H9 (cell line): ENCODE results near the gene PDZD4. TPM values are rescaled to one million over a fixed set of nuclear protein-coding genes. Genes with fewer than 3 reads are reported as not detected.

Experiments used
- DNase-seq: peaks from one replicate; pipeline ENCODE4 v3.0.0-alpha.2; 2017
- H2AFZ ChIP-seq: one replicate; pipeline ENCODE4 v1.6.1; 2013; ENCODE audit warnings: mild to moderate bottlenecking, low read length, control low read depth, moderate library complexity
- H2AK5ac ChIP-seq: 2 replicates; pipeline ENCODE4 v1.6.1; 2013; ENCODE audit warnings: low read length, control low read depth, mixed read lengths; ENCODE audit not compliant: insufficient read length
- H2BK120ac ChIP-seq: one replicate; pipeline ENCODE4 v1.6.1; 2013; ENCODE audit warnings: low read depth, mild to moderate bottlenecking, low read length, control low read depth, inconsistent platforms; ENCODE audit not compliant: poor library complexity, severe bottlenecking
- H2BK12ac ChIP-seq: 2 replicates; pipeline ENCODE4 v1.6.1; 2013; ENCODE audit warnings: low read length, control low read depth, mixed read lengths, low read depth; ENCODE audit not compliant: insufficient read length
- H2BK15ac ChIP-seq: 2 replicates; pipeline ENCODE4 v1.6.1; 2013; ENCODE audit warnings: low read depth, low read length, control low read depth
- H2BK20ac ChIP-seq: one replicate; pipeline ENCODE4 v1.6.1; 2013; ENCODE audit warnings: low read depth, mild to moderate bottlenecking, low read length, control low read depth, inconsistent platforms; ENCODE audit not compliant: poor library complexity, severe bottlenecking
- H2BK5ac ChIP-seq: 2 replicates; pipeline ENCODE4 v1.6.1; 2013; ENCODE audit warnings: low read length, control low read depth, mixed read lengths; ENCODE audit not compliant: insufficient read length
- H3K14ac ChIP-seq: 2 replicates; pipeline ENCODE4 v1.6.1; 2013; ENCODE audit warnings: low read length, control low read depth; ENCODE audit not compliant: insufficient read depth
- H3K18ac ChIP-seq: 2 replicates; pipeline ENCODE4 v1.6.1; 2013; ENCODE audit warnings: low read depth, mild to moderate bottlenecking, mixed read lengths, low read length, control low read depth; ENCODE audit not compliant: insufficient read length
- H3K23ac ChIP-seq: 2 replicates; pipeline ENCODE4 v1.6.1; 2013; ENCODE audit warnings: low read length, control low read depth, mixed read lengths, low read depth; ENCODE audit not compliant: insufficient read length
- H3K23me2 ChIP-seq: 2 replicates; pipeline ENCODE4 v1.6.1; 2013; ENCODE audit warnings: low read depth, mild to moderate bottlenecking, mixed read lengths, low read length, control low read depth; ENCODE audit not compliant: insufficient read length, poor library complexity, severe bottlenecking
- H3K27ac ChIP-seq: 2 replicates; pipeline ENCODE4 v1.5.1; 2013; ENCODE audit warnings: low read length, control low read depth, mixed read lengths, low read depth; ENCODE audit not compliant: insufficient read length
- H3K27me3 ChIP-seq: 2 replicates; pipeline ENCODE4 v1.6.1; 2013; ENCODE audit warnings: low read length, control low read depth, inconsistent platforms; ENCODE audit not compliant: insufficient read depth
- H3K4ac ChIP-seq: 2 replicates; pipeline ENCODE4 v1.6.1; 2013; ENCODE audit warnings: low read depth, mild to moderate bottlenecking, control low read depth, inconsistent platforms, low read length, moderate library complexity
- H3K4me1 ChIP-seq: 2 replicates; pipeline ENCODE4 v1.6.1; 2013; ENCODE audit warnings: low read length, control low read depth, inconsistent platforms; ENCODE audit not compliant: insufficient read depth
- H3K4me2 ChIP-seq: 2 replicates; pipeline ENCODE4 v1.6.1; 2013; ENCODE audit warnings: low read length, control low read depth, mixed read lengths; ENCODE audit not compliant: insufficient read length, insufficient read depth
- H3K56ac ChIP-seq: 2 replicates; pipeline ENCODE4 v1.6.1; 2013; ENCODE audit warnings: low read depth, mild to moderate bottlenecking, mixed read lengths, low read length, control low read depth; ENCODE audit not compliant: insufficient read length
- H3K79me1 ChIP-seq: 2 replicates; pipeline ENCODE4 v1.6.1; 2013; ENCODE audit warnings: low read depth, mild to moderate bottlenecking, moderate library complexity, low read length, control low read depth, inconsistent platforms; ENCODE audit not compliant: insufficient read depth, poor library complexity, severe bottlenecking
- H3K79me2 ChIP-seq: 2 replicates; pipeline ENCODE4 v1.6.1; 2013; ENCODE audit warnings: low read length, control low read depth, inconsistent platforms; ENCODE audit not compliant: insufficient read depth
- H3K9ac ChIP-seq: 2 replicates; pipeline ENCODE4 v1.6.1; 2013; ENCODE audit warnings: low read length, control low read depth, mixed read lengths; ENCODE audit not compliant: insufficient read length; ENCODE audit errors: extremely low read depth
- H3K9me3 ChIP-seq: one replicate; pipeline ENCODE4 v1.6.1; 2013; ENCODE audit warnings: low read depth, low read length, inconsistent platforms; ENCODE audit not compliant: control insufficient read depth
- H3T11ph ChIP-seq: one replicate; pipeline ENCODE4 v1.6.1; 2013; ENCODE audit warnings: mild to moderate bottlenecking, low read length, control low read depth, inconsistent platforms
- H4K20me1 ChIP-seq: one replicate; pipeline ENCODE4 v1.6.1; 2013; ENCODE audit not compliant: control insufficient read depth, insufficient read length, insufficient read depth
- H4K5ac ChIP-seq: 2 replicates; pipeline ENCODE4 v1.6.1; 2013; ENCODE audit warnings: low read depth, mild to moderate bottlenecking, mixed read lengths, low read length, control low read depth; ENCODE audit not compliant: insufficient read length
- H4K8ac ChIP-seq: replicated peaks from 2 replicates; pipeline ENCODE4 v1.6.1; 2013; ENCODE audit warnings: low read length, control low read depth, mixed read lengths, low read depth; ENCODE audit not compliant: insufficient read length
- H4K91ac ChIP-seq: 2 replicates; pipeline ENCODE4 v1.6.1; 2013; ENCODE audit warnings: low read depth, mild to moderate bottlenecking, moderate library complexity, mixed read lengths, low read length, control low read depth; ENCODE audit not compliant: insufficient read length
- H3K27ac Mint-ChIP-seq, 3 experiments: 2 replicates in 2 of 3; 3 replicates in 1 of 3; pipeline ENCODE4 v1.8.0; 2020 to 2021; ENCODE audit warnings: mixed read lengths in 3 of 3, mild to moderate bottlenecking in 1 of 3, moderate library complexity in 1 of 3
- H3K27me3 Mint-ChIP-seq: 2 replicates; pipeline ENCODE4 v1.8.0; 2021; ENCODE audit warnings: low read depth, mild to moderate bottlenecking, moderate library complexity, mixed read lengths
- H3K36me3 Mint-ChIP-seq, 3 experiments: 2 replicates in 2 of 3; 3 replicates in 1 of 3; pipeline ENCODE4 v1.8.0; 2020 to 2021; ENCODE audit warnings: low read depth in 3 of 3, mixed read lengths in 3 of 3; ENCODE audit not compliant: insufficient read depth in 1 of 3
- H3K4me1 Mint-ChIP-seq, 2 experiments: 2 replicates each; pipeline ENCODE4 v1.8.0; 2020; ENCODE audit warnings: mixed read lengths in 2 of 2
- H3K4me3 Mint-ChIP-seq, 2 experiments: 2 replicates in 1 of 2; 3 replicates in 1 of 2; pipeline ENCODE4 v1.8.0; 2020 to 2021; ENCODE audit warnings: mild to moderate bottlenecking in 2 of 2, mixed read lengths in 2 of 2, moderate library complexity in 1 of 2
- H3K9me3 Mint-ChIP-seq, 2 experiments: 2 replicates in 1 of 2; 3 replicates in 1 of 2; pipeline ENCODE4 v1.8.0; 2020; ENCODE audit warnings: mild to moderate bottlenecking in 2 of 2, mixed read lengths in 2 of 2, moderate library complexity in 1 of 2
- WGBS: extraction: QIAGEN DNeasy Blood & Tissue Kit; methylation state at CpG from one replicate; pipeline ENCODE4 v1.1.7; 2013; ENCODE audit warnings: missing lambda C conversion rate, low lambda C conversion rate, mixed read lengths; ENCODE audit not compliant: insufficient read length; ENCODE audit errors: extremely low coverage; 5-methylcytosine and 5-hydroxymethylcytosine counted together
- total RNA-seq: library from RNA; stranded (reverse); gene quantifications from 2 replicates; pipeline ENCODE4 v1.2.1, GENCODE V29; 2021
- TF ChIP-seq, protein P1 (sequence below): fragments of 200-600 bp; sonication (generic); conservative IDR thresholded peaks from 3 replicates; pipeline ENCODE4 v1.8.0; 2021; ENCODE audit warnings: antibody characterized with exemption, mild to moderate bottlenecking

Gene PDZD4
- total RNA-seq, 1 experiment from 2014 or later = 110 TPM

DNA sequence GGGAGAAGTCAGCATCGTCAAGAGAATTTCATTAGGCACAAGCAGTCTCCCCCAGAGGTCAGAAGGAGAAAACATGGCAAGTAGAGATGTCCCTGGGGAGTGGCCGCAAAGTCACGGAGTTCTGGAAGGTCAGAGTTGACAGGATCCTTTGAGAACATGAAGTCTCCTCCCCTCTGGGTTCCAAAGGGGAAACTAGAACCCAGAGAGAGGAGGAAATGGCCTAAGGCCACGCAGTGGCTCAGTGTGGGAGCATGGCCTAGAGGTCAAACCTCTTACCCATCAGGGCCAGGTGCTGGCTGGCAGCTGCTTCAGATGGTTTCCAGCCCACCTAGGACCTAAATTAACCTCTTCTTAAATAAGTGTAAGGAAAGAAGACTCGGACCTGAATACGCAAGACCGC, 37.1 kb downstream of the PDZD4 start:
- H3K79me2 ChIP-seq = peaks cover 4% of the 10 kb centered on the region; the same call in 1 of the 2 replicates
- no peak overlapping the region for H2AFZ ChIP-seq
- H3K4me2 ChIP-seq = peak overlapping the region; percentile 55
- no peak overlapping the region for H2BK20ac ChIP-seq
- H3K27ac Mint-ChIP-seq = no peak overlapping the region; a peak in 1 of 7 replicates
- no peaks in the 10 kb centered on the region for H3K27me3 ChIP-seq
- no peak overlapping the region for H3K27ac ChIP-seq
- peaks cover 34 to 44% (median 34%) of the 10 kb centered on the region in 3 experiments for H3K36me3 Mint-ChIP-seq
- no peaks in the 10 kb centered on the region for H4K20me1 ChIP-seq
- no CpG with 5 or more reads among the region's 7 CpGs for WGBS
- H3K4ac ChIP-seq = no peak overlapping the region
- peaks cover 40% of the 10 kb centered on the region for H3K9me3 ChIP-seq
- H2BK5ac ChIP-seq = no peak overlapping the region
- no peak overlapping the region for H2BK15ac ChIP-seq
- TF ChIP-seq, protein P1, sequence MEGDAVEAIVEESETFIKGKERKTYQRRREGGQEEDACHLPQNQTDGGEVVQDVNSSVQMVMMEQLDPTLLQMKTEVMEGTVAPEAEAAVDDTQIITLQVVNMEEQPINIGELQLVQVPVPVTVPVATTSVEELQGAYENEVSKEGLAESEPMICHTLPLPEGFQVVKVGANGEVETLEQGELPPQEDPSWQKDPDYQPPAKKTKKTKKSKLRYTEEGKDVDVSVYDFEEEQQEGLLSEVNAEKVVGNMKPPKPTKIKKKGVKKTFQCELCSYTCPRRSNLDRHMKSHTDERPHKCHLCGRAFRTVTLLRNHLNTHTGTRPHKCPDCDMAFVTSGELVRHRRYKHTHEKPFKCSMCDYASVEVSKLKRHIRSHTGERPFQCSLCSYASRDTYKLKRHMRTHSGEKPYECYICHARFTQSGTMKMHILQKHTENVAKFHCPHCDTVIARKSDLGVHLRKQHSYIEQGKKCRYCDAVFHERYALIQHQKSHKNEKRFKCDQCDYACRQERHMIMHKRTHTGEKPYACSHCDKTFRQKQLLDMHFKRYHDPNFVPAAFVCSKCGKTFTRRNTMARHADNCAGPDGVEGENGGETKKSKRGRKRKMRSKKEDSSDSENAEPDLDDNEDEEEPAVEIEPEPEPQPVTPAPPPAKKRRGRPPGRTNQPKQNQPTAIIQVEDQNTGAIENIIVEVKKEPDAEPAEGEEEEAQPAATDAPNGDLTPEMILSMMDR = no peak
- no peak for DNase-seq
- H3K9ac ChIP-seq = peak overlapping the region; percentile 5
- no peaks in the 10 kb centered on the region for H3K79me1 ChIP-seq
- H3K9me3 Mint-ChIP-seq = peaks cover 55 to 74% of the 10 kb centered on the region in 2 experiments
- H3K23ac ChIP-seq = no peak overlapping the region
- H3K27me3 Mint-ChIP-seq = no peaks in the 10 kb centered on the region; the same call in 1 of the 2 replicates
- H2BK120ac ChIP-seq = no peak overlapping the region
- peaks cover 4% of the 10 kb centered on the region for H3K23me2 ChIP-seq
- no peak overlapping the region for H3T11ph ChIP-seq
- no peak overlapping the region for H3K18ac ChIP-seq
- H3K56ac ChIP-seq = no peak overlapping the region
- H3K4me1 ChIP-seq = no peaks in the 10 kb centered on the region
- peak overlapping the region; percentile 87 to 93 for H3K4me3 Mint-ChIP-seq
- H2AK5ac ChIP-seq = no peak overlapping the region
- H3K4me1 Mint-ChIP-seq = peaks cover 7 to 12% of the 10 kb centered on the region in 2 experiments; a peak in 3 of 4 replicates
- no peak overlapping the region for H3K14ac ChIP-seq
- H4K5ac ChIP-seq = no peak overlapping the region
- no peak overlapping the region for H4K91ac ChIP-seq
- H4K8ac ChIP-seq = no peak overlapping the region
- H2BK12ac ChIP-seq = no peak overlapping the region
